Ovary (tissue), 9 donors: ENCODE data around the gene ADNP. TPM values are rescaled to one million over a fixed set of nuclear protein-coding genes. Genes with fewer than 3 reads are reported as not detected.
A peak's percentile ranks its signal among the peaks of the same experiment; 100 is the strongest.

Source experiments
- DNase-seq, 5 donors: peaks; one replicate each; pipeline ENCODE4 v3.0.0-alpha.2; 2019 to 2020
- H3K27ac ChIP-seq, 2 donors: fragments of 200-600 bp; one replicate each; pipeline versions ENCODE4 v1.5.1 to v1.8.0; 2019 to 2022
- H3K27me3 ChIP-seq: fragments of 200-600 bp; one replicate; pipeline ENCODE4 v1.8.0; 2022
- H3K36me3 ChIP-seq: fragments of 200-600 bp; sonication (generic); one replicate; pipeline ENCODE4 v1.5.1; 2019
- H3K4me1 ChIP-seq: one replicate; pipeline ENCODE4 v1.8.1; 2013; ENCODE audit warnings: mild to moderate bottlenecking, moderate library complexity; ENCODE audit not compliant: insufficient read depth
- H3K4me3 ChIP-seq: fragments of 200-600 bp; sonication (generic); one replicate; pipeline ENCODE4 v1.5.1; 2017
- H3K9me3 ChIP-seq, 2 donors: fragments of 200-600 bp in 1 of 2; sonication (generic) in 1 of 2; one replicate each; pipeline versions ENCODE4 v1.5.1 to v1.8.1; 2013 to 2019; ENCODE audit warnings: mild to moderate bottlenecking in 1 of 2, moderate library complexity in 1 of 2
- CTCF ChIP-seq, 3 donors: fragments of 450-650 bp in 2 of 3; fragments of 200-600 bp in 1 of 3; IDR thresholded peaks; one replicate each; pipeline versions ENCODE4 v1.5.1 to v1.8.0; 2016 to 2022; ENCODE audit warnings: antibody characterized with exemption in 3 of 3, mild to moderate bottlenecking in 1 of 3
- EP300 ChIP-seq: sonication (generic); formaldehyde crosslinking; IDR thresholded peaks from one replicate; pipeline ENCODE4 v1.6.1; 2017; ENCODE audit warnings: antibody characterized with exemption
- POLR2A ChIP-seq: fragments of 450-650 bp; IDR thresholded peaks from one replicate; pipeline ENCODE4 v1.6.1; 2017; ENCODE audit warnings: antibody characterized with exemption, mild to moderate bottlenecking, moderate library complexity
- WGBS, 3 donors: extraction: QIAGEN DNeasy Blood & Tissue Kit in 1 of 3; methylation state at CpG; one replicate each; pipeline versions ENCODE4 v1.1.5 to v1.1.7; 2013 to 2017; 5-methylcytosine and 5-hydroxymethylcytosine counted together
- intact Hi-C, 4 donors: fragments of 100-400 bp; cut with DNase I; formaldehyde crosslinking; loops; one replicate each; pipeline versions ENCODE4 v1.11.0 to v1.15.1; 2022 to 2023
- polyA plus RNA-seq, 2 donors: library from polyadenylated mRNA; stranded (reverse); fragments of 200-250 nt in 1 of 2; fragments of 350-450 nt in 1 of 2; fragmentation: Illumina TruSeq in 1 of 2; extraction: RNeasy Lipid Tissue Mini Kit (QIAGEN cat#74804) in 1 of 2; gene quantifications; one replicate each; pipeline ENCODE4 v1.2.3, GENCODE V29; 2013 to 2014
- total RNA-seq, 7 donors: library from RNA; depleted of rRNA in 2 of 7; stranded (reverse); fragments of >200 nt in 2 of 7; fragmentation: NEBNext Ultra II Directional in 3 of 7; extraction: Animal tissue kit (Norgen Biotek cat#: 25700) in 3 of 7; gene quantifications; one replicate each; pipeline versions ENCODE4 v1.1.0 to v1.2.4, GENCODE V29; 2016 to 2023
- donor health status: DM: no; HTN: no; CAD: no; lungs with moderate emphysema.
- donor health status: DM: no; HTN: no; CAD: no.
- donor health status: Bipolar disorder and iron deficiency.
- donor health status: DM: yes; HTN: yes; CAD: no.
- donor health status: DM: no; HTN: no; CAD: no.
- donor health status: DM: yes; HTN: yes; CAD: no.

ADNP gene
- total and polyA plus RNA-seq, 9 donors, result 30.8 to 94.7 (median 75.5) TPM

- TF ChIP-seq EP300, result no peak
- no peak for TF ChIP-seq POLR2A
- no peak for TF ChIP-seq CTCF (IDR thresholded peaks at IDR 0.05)
- Histone ChIP-seq H3K4me1 (peaks cover 14% of the 10 kb centered on the region), H3K4me3 (no peak overlapping the region), H3K27me3 (no peaks in the 10 kb centered on the region), H3K36me3 (no peaks in the 10 kb centered on the region), H3K9me3 (no peaks in the 10 kb centered on the region), H3K27ac (no peak overlapping the region)
- no peak for DNase-seq
- WGBS, 3 donors, result 96 to 99% (median 97%) methylated on average over 9 of the region's 9 CpGs
- intact Hi-C loops, result no loop called here
These were observed 79.2 kb downstream of the ADNP start for GRCh38 chr20:50852085-50852484.

GRCh38 chr20:50850721-50851286, 80.4 kb downstream of the ADNP start:
- Histone ChIP-seq H3K4me1 (peaks cover 14% of the 10 kb centered on the region), H3K27me3 (no peaks in the 10 kb centered on the region), H3K27ac (no peak overlapping the region), H3K4me3 (no peak overlapping the region), H3K36me3 (no peaks in the 10 kb centered on the region), H3K9me3 (no peaks in the 10 kb centered on the region)
- TF ChIP-seq EP300 (no peak), POLR2A (no peak), CTCF (IDR thresholded peaks at IDR 0.05) (no peak)
- WGBS, 3 donors, result 29 to 55% (median 41%) methylated on average over 11 to 13 of the region's 13 CpGs
- intact Hi-C loops, result no loop called here
- no peak for DNase-seq

- Histone ChIP-seq H3K4me1 (peaks cover 14% of the 10 kb centered on the region), H3K4me3 (peak overlapping the region; percentile 11), H3K9me3 (no peaks in the 10 kb centered on the region), H3K27ac (no peak overlapping the region), H3K36me3 (no peaks in the 10 kb centered on the region), H3K27me3 (no peaks in the 10 kb centered on the region)
- no peak for TF ChIP-seq EP300
- TF ChIP-seq CTCF (IDR thresholded peaks at IDR 0.05), result no peak
- no peak for TF ChIP-seq POLR2A
- intact Hi-C loops, result no loop called here
- peak in 2 of 5 donors; percentile 39 to 51 for DNase-seq
- 22 to 27% (median 22%) methylated on average over 18 of the region's 18 CpGs for WGBS, 3 donors
These were observed 82.2 kb downstream of the ADNP start for GRCh38 chr20:50848846-50849673.

- H3K27ac ChIP-seq, result no peak overlapping the region
These were observed 82.9 kb downstream of the ADNP start for GRCh38 chr20:50848341-50848808.

More at GRCh38 chr20:50848341-50848808, 82.9 kb downstream of the ADNP start:
- Histone ChIP-seq H3K4me3 (no peak overlapping the region), H3K9me3 (no peaks in the 10 kb centered on the region), H3K4me1 (peaks cover 14% of the 10 kb centered on the region), H3K27me3 (no peaks in the 10 kb centered on the region), H3K36me3 (no peaks in the 10 kb centered on the region)
- DNase-seq, result peak in 4 of 5 donors; percentile 42 to 67 (median 56)
- TF ChIP-seq CTCF (IDR thresholded peaks at IDR 0.05) (no peak), POLR2A (no peak), EP300 (no peak)
- 13 to 22% (median 15%) methylated on average over 8 of the region's 8 CpGs for WGBS, 3 donors
- intact Hi-C loops, result no loop called here
